NT2/D1 (cell line): ENCODE results near the gene TPI1.

Experiments used
- SUZ12 ChIP-seq: IDR thresholded peaks from 2 replicates; pipeline ENCODE4 v1.6.1; 2011; ENCODE audit not compliant: insufficient read length, insufficient read depth; ENCODE audit errors: extremely low read depth
- ZNF274 ChIP-seq: IDR thresholded peaks from 2 replicates; pipeline ENCODE4 v1.6.1; 2011; ENCODE audit warnings: mild to moderate bottlenecking, low read depth, low read length

GRCh38 chr12:6902448-6902847 lies 35.1 kb downstream of the TPI1 start:
- TF ChIP-seq SUZ12 (no peak), ZNF274 (no peak)
